ENCODE results near the gene FSTL4. TPM values are rescaled to one million over a fixed set of nuclear protein-coding genes. Genes with fewer than 3 reads are reported as not detected.

FSTL4 gene
- total RNA-seq, 1 experiment from 2014 or later: 0.12 TPM

DNA sequence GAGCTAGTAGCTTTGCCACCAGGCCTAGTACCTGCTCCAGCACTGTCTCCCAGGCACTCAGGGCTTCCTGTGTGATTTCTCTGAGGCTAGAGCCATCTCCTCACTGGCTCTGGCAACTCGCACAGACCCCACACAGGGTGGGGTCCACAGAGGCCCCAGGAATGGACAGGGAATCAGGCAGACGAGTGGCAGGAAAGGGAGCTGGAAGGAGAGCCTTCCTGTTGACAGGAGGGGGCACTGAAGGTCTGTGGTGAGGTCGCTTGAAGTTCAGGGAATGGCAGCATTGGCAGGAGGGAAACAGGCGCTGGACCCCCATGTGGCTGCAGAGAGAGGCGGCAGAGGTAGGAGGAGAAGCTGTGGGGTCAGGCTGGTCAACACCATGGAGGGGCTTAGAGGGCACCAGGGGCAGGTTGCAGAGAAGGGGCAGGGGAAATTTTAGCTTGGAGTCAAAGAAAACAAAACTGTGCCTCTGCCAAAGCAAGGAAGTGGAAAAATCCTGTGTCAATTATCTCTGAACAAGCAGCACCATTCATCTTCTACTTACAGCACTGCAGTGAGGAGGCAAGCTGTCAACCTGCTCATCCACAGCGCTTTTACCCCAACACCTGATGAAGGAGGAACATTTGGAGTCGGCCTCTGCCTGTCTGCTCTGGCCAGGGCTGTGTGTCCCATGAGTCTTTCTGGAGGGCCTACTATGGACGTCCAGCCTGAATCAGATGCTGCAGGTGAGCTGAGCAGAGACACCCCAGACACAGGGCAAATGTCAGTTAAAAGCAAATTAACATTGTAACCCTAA is 270.2 kb downstream of the FSTL4 start:
- DNase-seq (ENCODE audit: low read depth): no peak

DNA sequence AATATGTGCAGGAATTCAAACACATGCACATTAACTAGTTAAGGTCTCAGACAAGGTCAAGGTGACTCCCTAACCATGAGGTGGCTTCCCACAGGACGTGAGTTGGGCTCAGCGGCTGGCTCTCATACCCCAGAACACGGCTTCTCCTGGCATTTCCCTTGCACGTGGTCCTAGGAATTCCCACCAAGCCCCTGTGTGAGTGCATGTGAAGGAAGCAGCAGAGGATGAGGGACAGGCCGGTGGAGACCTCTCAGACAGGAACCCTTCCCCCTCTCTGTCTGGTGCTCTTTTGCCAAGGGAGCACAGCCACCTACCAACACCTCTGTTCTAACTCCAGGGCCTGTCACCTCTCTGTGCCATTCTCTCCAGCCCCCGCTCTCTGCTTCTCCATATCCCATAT is 271.0 kb downstream of the FSTL4 start:
- no peak for DNase-seq (ENCODE audit: low read depth)

DNA sequence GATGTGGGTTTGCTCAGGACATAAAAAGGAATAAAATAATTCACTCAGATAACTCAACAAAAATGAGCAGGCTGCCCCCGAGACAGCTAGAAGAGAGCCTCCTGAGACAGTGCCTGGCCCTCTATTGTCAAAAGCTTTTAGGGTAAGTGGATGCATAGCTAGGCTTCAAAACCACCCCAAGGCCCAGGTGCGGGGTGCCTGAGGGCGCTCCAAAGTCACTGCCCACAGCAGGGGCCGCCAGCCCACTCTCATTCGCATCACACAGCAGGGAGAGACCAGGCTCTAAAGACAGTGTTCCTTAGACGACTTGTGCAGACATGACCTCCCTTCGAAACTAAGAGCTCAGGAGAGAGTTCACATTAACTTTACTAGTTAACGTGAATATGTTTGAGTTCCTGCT is 271.5 kb downstream of the FSTL4 start:
- no peak for DNase-seq (ENCODE audit: low read depth)

DNA sequence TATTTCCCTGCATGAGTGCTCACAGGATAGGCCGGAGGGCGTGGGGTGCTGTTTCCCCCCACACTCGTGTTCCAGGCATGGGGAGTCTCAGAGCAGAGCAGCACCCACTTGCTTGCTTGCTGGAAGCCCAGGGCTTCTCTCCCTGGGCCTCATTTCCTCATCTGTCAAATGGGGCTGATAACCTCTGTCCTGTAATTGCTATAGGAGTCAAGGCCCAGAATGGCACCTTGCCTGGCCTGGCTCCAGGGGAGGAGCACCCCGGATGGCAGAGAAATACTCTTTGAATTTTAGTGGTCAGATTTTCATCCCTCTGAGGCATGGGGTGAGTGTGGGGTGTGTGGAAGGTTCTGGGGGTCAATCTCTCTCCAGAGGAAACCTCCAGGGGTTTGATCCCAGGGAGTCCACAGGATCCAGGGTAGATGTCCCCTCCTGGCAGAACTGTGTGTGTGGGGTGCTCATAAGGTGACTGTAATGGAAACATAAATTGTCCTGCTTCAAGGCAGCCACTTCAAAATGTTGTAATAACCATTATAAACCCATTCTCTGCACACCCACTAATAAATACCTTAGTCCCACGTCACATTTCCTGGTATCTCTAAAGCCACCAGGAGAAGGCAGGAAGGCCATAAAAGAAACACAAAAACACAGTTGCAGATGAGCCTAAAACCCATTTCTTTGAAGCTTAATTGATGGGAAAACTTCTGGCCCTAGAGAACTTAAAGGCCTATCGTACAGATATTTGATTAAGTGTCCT is 272.2 kb downstream of the FSTL4 start:
- DNase-seq (ENCODE audit: low read depth): no peak

DNA sequence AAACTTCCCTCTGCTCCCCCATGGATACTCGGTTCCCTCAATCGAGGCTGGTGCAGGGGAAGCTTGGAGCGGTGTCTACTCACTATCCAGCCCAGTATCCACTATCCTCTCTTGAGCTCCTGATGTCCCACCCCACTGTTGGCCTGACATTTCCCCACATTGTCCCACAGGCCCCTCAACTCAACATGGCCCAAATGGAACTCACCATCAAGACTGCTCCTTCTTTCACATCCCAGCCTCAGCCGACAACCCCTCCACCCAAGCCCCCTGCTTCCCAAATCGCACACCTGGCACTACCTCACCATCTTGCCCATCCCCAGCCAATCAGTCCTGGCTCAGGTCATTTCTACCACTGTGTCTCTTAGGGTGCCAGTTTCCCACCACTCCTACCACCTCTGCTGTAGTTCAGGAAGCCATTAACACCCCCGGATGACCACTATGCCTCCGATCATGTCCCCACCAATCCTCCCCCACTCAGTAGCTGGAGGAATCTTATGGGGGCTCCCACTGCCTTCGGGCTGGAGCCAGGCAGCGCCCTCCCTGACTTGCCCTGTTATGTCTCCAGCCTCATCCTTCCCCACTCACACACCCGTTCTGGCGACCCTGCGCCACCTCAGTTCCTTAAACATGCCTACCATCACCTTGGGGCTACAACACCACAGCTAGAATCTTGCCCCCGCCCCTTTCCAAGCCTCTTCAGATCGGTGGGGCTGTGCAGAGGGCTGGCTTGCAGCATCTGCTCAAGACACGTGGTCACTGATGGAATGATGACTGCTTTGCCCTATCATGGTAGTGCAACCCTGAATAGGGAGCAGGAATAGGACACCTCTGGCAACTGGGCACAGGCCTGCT is 273.6 kb downstream of the FSTL4 start:
- DNase-seq (ENCODE audit: low read depth): no peak

DNA sequence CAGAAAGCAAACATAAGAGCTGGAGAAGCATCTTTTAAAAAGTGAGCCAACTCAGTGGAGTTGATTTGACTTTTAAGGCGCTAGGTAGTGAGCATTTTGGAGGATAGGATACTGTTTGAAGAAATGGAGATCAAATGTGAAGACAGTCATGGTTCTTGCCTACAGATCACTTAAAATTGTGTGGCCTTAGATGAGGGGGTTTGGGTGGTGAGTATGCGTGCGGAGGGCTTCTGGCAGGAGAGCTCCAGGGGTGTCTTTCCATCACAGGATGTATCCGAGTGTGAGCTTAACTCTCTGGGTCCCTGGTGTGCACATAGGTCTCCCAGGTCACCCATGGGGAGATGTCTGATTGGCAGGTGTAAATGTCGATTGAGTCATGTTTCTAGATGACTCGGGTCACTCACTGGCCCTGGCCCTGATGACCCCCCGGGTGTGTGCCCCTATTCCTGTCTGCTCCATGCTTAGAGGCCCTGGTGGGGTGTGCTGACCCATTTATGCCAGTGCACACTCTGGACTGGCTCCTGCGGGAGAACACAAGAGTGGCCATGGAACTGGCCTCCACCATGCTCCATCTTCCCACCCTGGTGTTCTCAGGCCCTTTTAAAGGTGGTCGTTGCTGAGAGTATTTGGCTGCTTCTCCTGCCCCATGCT is 274.4 kb downstream of the FSTL4 start:
- no peak for DNase-seq (ENCODE audit: low read depth)

DNA sequence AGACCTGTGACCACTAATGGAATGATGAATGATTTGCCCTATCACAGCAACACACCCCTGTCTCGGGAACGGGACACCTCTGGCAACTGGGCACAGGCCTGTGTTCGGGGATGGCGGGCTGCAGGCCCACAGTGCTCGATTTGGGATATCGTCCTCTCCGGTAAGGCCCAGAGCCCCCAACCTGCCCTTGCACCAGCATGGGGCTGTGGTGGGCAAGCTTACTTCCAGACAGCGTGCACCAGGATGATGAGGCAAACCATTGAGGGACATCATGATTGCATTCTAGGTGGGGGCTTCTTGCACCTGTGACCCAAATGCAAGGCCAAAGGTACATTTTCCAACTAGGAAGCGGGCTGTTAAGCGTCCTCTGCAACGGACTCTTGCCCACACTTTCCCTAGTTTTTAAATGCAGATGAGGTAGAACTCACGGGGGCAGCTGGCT is 275.4 kb downstream of the FSTL4 start:
- no peak for DNase-seq (ENCODE audit: low read depth)

DNA sequence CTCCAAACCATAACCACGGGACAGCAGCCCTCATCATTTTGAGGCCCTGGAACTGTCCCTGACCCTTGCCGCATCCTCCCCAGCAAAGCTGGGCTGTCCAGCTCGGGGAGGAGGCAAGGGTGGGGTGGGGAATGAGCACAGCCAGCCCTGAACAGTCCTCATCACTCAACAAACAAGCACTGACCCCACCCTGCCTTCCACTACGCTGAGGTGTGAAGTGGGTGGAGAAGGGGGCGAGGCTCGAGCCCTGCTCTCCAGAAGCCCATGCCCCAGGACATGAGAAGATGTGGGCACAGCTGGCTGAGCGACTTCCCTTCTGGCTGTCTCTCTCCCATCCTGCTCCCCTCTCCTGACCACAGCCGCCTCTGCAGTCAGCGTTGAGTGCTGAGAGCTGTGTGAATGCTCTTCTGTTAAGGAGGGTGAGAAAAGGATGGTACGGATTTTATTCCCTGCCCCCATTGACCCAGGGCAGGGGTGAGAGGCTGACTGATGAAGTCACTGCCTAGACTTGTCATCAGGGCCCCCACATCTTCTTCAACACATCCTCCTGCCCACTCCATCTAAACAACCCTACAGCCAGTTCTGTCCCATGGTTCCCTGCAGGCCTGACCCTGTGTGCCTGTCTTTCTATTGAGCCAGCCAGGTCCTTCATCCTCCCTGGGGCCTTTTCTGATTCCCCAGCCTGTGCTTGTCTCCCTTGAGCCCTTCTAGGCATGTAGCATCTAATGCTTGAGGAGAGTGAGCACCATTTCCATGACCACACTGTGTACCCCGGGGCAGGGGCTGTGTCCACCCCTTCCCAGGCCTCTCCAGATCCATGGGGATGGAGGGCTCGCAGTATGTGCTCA is 276.0 kb downstream of the FSTL4 start:
- peak; percentile 15 for DNase-seq (ENCODE audit: low read depth)

DNA sequence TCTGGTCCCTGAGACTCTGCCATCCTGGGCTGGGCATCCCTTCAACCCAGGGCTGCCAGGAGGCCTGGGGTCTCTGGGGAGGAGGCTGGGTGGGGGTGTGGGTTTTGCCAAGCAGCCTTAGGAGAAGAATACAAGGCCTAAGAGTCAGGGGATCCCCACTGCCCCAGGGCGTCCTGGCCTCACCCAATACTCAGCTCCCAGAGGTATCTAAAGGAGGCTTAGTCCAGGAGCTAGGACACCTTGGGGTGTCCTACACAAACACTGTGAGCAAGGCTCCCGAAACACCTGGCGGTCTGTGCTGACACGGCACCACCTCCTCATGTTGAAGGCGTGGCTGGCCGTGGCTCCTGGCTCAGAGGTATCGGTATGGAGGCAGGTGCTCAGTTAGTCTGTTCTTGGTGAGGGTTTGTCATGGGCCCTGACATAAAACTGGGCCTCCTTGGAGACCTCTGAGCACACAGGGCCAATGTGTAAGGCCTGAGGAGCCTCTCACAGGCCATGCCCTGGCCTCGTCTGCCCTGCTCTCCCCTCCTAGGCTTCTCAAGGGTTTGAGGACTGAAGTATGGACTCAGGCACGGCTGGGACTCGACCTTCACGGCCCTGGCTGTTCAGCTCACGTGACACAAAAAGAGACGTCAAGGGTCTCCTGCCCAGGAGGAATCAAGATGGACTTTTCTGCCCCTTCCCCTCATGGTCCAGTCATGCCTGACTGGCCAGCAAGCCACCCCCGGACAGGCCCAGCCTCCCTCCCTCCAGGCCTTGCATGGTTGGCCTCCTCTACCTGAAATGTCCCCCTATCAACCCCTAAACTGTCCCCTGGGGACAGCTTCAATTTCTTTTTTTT is 277.3 kb downstream of the FSTL4 start:
- DNase-seq (ENCODE audit: low read depth): no peak

DNA sequence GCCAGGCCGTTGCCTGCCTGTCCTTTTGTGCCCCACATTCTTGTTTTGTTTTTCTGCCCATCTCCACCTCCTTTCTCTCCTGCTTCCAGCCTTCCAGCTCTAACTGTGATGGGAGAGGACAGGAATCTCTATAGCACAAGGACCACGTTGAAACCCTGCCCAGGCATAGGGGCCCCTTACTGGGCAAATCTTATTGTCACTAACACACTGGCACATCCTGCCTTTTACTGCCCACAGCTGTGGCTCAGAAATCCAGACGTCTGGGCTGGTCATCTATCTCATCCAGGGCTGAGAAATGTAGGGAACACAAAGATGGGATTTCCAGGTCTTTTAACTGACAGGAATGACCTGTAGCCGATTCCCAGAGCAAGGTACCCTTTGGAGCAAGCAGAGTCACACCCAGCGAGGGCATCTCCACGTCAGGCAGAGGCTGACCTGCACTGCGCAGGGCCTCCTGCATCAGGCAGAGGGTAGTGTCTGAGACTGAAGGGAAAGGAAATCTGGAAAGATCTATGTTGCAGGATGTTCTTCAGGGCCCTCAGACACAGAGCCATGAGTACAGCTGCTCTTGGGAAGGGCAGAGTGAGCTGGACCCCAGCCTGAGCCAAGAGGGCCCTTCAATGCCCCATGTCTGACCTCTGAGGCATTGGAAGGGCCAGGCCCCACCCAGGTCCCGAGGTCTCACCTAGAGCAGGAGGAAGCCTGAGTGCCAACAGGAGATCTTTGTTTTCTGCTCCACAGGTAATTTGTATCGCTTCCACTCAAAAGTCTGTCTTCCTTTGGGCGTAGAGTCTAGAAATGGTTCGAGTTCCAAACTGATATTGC is 278.8 kb downstream of the FSTL4 start:
- DNase-seq (ENCODE audit: low read depth): no peak

DNA sequence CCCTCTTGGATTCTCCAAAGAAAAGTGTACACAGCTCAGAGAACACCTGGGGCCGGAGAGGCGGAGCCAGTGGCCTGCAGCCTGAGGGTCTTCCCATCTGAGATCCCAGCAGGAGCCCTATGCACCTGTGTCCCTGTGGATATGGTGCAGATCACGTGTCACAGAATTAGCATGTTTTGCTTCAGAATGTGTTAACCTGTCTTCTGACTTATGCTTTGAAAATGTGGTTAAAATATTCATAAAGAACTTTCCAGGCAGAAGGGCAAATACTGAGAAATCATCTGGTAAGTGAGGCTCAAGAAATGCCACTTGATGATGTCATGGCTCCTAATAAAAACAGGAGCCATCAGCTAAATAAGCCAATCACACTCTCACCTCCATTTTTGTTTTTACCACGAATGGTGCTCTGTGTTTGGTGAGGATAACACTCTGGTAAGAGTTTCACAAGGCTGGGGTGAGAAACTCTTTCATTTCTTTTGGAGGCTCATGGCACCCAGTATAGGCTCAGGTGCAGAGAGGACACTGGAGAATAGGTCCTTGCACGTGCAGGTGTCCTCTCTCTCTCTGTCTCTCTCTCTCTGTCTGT is 279.8 kb downstream of the FSTL4 start:
- no peak for DNase-seq (ENCODE audit: low read depth)

DNA sequence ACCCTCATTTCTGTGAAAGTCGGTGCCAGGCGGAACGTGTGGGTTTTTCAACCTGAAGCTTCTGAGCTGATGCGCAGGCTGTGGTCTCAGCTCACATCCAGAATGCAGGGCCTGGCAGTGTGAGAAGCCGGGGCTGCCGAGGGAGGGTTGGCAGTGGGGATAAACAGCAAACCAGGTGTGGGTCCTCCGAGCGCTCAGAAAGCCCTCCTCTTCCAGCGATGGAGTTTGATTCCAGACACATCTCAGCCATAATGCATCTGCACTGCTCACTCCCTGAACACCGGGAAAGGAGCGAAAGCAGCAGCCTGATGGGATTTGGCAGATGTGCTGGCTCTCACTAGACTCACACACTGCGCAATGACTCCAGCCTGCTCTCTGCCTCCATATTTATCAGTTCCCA is 280.4 kb downstream of the FSTL4 start:
- no peak for DNase-seq (ENCODE audit: low read depth)

DNA sequence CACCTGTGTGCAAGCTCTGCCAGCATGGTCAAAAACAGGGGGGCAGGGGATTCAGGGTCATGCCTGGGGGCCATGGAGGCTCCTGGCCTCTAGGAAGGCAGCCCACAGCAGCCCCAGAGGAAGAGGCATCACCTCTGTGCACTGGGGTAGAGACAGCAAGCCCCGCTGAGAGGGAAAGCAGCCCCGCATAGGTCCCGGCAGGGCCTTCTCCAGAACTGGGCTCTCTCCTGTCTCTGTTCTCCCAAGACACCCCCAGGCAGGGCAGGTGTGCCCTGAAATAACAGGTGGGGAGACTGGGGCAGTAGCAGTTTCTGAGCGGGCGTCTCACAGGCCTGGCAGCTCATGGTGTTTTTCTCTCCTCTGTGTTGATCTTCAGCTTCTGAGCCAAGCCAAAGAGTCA is 281.4 kb downstream of the FSTL4 start:
- DNase-seq (ENCODE audit: low read depth): no peak

DNA sequence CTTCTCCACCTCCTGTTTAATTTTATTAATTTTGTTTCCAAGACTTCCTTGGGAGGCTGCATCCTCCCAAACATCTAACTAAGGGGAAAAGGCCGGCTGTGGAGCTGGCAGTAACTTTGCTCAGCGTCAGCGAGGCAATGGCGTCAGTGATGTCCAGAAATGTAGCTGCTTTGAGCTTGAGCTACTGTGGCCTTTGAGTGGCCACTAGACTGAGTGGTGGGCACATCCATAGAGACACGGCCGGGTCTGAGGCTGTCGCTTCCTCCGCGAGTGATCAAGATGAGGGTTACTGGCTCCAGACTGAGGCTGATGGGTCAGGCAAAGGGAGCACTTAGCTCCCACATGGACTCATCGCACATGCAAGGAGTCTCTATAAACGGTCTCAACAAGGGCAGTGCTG is 283.5 kb downstream of the FSTL4 start:
- no peak for DNase-seq (ENCODE audit: low read depth)

DNA sequence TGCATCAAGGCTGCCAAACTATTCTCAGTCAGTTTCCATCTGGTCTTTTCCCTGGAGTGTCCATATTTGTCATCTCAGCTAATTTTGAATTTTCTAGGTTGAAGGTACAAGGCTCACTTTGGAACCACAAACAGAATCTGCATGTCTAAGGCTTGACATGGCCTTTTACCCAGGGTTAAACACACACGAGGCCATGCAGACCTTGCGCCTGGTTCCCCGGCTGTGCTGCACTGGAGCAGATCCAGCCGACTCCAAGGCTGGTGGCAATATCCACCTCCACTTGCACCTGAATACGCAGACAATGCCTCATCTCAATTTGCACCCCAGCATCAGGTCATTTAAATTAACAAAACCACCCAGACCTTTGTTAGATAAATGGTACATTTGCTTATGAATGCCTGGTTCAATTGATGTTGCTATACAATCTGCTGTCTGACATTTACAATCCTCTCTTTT is 284.4 kb downstream of the FSTL4 start:
- no peak for DNase-seq (ENCODE audit: low read depth)

DNA sequence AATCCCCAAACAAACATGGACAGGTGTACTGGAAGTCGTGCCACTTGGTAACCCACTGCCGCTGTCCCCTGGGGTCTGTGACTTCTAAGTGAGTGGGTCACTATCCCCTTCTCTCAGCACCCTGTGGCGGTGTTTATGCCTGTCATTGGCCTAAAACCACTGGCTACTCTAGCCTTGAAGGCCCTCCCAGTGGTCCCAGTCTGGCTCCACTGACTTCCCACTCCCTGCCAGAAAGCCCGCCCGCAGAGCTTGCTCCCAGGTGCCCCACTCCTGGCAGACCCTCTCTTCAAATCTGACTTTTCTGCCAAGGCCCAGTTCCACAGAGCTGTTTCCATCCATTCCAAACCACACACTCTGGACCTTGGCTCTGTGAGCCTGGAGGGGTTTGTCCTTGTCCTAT is 286.0 kb downstream of the FSTL4 start:
- no peak for DNase-seq (ENCODE audit: low read depth)

DNA sequence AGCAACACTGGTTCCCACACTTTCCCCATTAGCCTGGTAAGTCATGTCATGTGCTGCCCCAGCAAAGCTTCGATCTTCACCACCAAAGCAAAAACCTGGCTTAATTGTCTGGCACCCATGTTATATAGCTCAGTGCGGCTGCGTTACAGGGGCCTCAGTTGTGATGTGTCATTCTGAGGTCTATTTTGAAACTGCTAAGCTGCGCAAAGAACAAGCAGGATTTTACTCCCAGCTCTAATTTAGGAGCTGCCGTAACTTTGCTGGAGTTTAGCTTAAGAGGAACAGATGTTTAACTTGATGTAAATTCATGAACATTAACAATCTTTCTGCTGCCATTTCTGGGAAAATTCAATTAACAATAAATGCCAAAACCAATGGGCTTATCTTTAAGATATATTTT is 286.5 kb downstream of the FSTL4 start:
- no peak for DNase-seq (ENCODE audit: low read depth)

DNA sequence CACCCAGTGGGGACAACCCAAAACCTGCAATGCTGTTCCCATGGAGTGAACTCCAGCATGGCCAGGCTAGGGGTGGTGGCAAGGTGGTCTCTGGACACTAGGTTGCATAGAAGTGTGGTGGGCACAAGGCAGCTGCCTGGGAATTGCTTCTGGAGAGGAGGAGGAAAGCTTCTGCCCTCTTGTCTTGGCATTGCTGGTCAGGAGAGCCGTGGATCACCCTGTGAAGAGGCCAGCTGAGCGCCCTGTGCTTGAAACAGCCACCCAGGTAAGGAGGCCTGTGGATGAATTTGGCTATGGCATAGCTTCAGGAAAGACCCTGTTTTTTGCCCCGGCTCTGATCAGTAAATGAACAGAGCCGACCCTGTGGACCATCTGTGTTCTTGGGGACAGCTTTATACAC is 287.4 kb downstream of the FSTL4 start:
- no peak for DNase-seq (ENCODE audit: low read depth)

Data from RPMI7951 (cell line).